Thoracic aorta (tissue), 2 donors: Measurements from ENCODE around the gene DOK5. TPM values are rescaled to one million over a fixed set of nuclear protein-coding genes. Genes with fewer than 3 reads are reported as not detected.
A peak's percentile ranks its signal among the peaks of the same experiment; 100 is the strongest.

Experiments
- ATAC-seq: fragments of 150-250 bp; one replicate; pipeline ENCODE4 v1.8.0; 2017; ENCODE audit warnings: low read depth; ENCODE audit not compliant: insufficient number of reproducible peaks, low FRiP score
- DNase-seq: peaks from one replicate; pipeline ENCODE4 v3.0.0-alpha.2; 2020; ENCODE audit warnings: low spot score
- H3K27ac ChIP-seq, 2 donors: fragments of 200-600 bp; sonication (generic); 1 replicate in 1 of 2; 2 replicates in 1 of 2; pipeline ENCODE4 v1.5.1; 2016; ENCODE audit warnings: mild to moderate bottlenecking in 2 of 2, moderate library complexity in 2 of 2
- H3K27me3 ChIP-seq: fragments of 200-600 bp; sonication (generic); replicated peaks from 2 replicates; pipeline ENCODE4 v1.6.0; 2016; ENCODE audit warnings: mild to moderate bottlenecking; ENCODE audit not compliant: insufficient read depth
- H3K36me3 ChIP-seq: fragments of 200-600 bp; sonication (generic); one replicate; pipeline ENCODE4 v1.5.1; 2016
- H3K4me1 ChIP-seq, 2 donors: fragments of 200-600 bp; sonication (generic); 1 replicate in 1 of 2; 2 replicates in 1 of 2; pipeline versions ENCODE4 v1.5.1 to v1.6.0; 2016; ENCODE audit warnings: low read depth in 2 of 2, mild to moderate bottlenecking in 1 of 2; ENCODE audit not compliant: control insufficient read depth in 1 of 2
- H3K4me3 ChIP-seq: fragments of 200-600 bp; sonication (generic); 2 replicates; pipeline ENCODE4 v1.5.1; 2016; ENCODE audit warnings: mild to moderate bottlenecking
- H3K9me3 ChIP-seq: fragments of 200-600 bp; sonication (generic); 2 replicates; pipeline ENCODE4 v1.5.1; 2016
- CTCF ChIP-seq: fragments of 200-600 bp; sonication (generic); IDR thresholded peaks from one replicate; pipeline ENCODE4 v1.5.1; 2019; ENCODE audit warnings: antibody characterized with exemption
- total RNA-seq, 2 donors: library from RNA; depleted of rRNA; stranded (reverse); fragments of >200 nt; gene quantifications; one replicate each; pipeline versions ENCODE4 v1.1.0 to v1.2.3, GENCODE V29; 2016

DOK5 gene
- total RNA-seq, 2 donors from 2014 or later: 8.3 to 21.7 TPM

DNA sequence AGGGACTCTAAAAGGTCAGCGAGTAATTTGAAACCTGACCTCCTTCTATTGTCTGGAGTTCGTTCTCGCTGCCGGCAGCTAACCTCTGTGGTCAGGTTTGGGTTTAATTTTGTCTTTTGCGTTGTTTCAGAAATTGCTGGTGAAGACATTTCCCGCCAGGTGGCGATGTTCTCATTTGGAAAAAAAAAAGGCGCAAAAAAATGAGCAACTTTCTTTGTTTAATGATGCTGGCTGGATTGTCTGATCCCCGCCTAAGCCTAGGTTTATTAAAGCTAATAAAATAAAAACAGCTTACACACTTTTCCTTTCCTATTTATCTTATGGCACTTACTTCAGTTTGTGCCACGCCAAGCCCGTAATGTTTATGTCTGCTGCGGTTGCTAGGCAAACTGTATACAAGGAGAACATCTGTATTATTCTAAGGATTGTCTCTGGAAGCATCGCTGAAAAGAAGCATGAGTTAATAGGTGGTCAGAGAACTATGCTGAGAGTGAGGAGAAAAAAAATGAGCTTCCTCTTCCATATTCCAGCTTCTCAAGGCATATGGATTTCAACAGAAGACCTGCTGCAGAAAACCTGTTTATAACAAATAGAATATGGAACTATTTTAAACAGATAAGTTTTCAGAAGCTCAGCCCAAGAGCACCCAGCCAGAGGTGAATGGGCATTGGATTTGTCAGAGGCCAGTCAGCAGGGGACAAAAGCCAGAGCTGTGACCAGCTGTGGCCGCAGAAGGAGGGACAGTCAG, 205.7 kb downstream of the DOK5 start:
- Histone ChIP-seq H3K9me3 (no peaks in the 10 kb centered on the region), H3K36me3 (no peaks in the 10 kb centered on the region), H3K27me3 (no peaks in the 10 kb centered on the region), H3K27ac (no peak overlapping the region), H3K4me1 (no peaks in the 10 kb centered on the region), H3K4me3 (no peak overlapping the region)
- peak; percentile 32 for TF ChIP-seq CTCF
- no peak for ATAC-seq
- no peak for DNase-seq

- no peak for ATAC-seq
- Histone ChIP-seq H3K27me3 (no peaks in the 10 kb centered on the region), H3K4me1 (no peaks in the 10 kb centered on the region), H3K9me3 (no peaks in the 10 kb centered on the region), H3K27ac (no peak overlapping the region), H3K36me3 (no peaks in the 10 kb centered on the region), H3K4me3 (no peak overlapping the region)
- no peak for TF ChIP-seq CTCF
- DNase-seq: no peak
Observed at GRCh38 chr20:54681869-54682268, 206.5 kb downstream of the DOK5 start.

GRCh38 chr20:54688476-54688875, 213.1 kb downstream of the DOK5 start:
- no peaks in the 10 kb centered on the region for H3K4me1 ChIP-seq
- H3K36me3 ChIP-seq: no peaks in the 10 kb centered on the region
- H3K27me3 ChIP-seq: no peaks in the 10 kb centered on the region
- no peak for TF ChIP-seq CTCF
- H3K9me3 ChIP-seq: no peaks in the 10 kb centered on the region
- DNase-seq: no peak
- no peak overlapping the region for H3K27ac ChIP-seq
- ATAC-seq: no peak
- H3K4me3 ChIP-seq: no peak overlapping the region

GRCh38 chr20:54690323-54690722, 214.9 kb downstream of the DOK5 start:
- H3K27me3 ChIP-seq: no peaks in the 10 kb centered on the region
- DNase-seq (no peak), ATAC-seq (no peak)
- no peak overlapping the region for H3K4me3 ChIP-seq
- H3K27ac ChIP-seq: no peak overlapping the region
- no peak for TF ChIP-seq CTCF
- H3K9me3 ChIP-seq: no peaks in the 10 kb centered on the region
- H3K4me1 ChIP-seq: no peaks in the 10 kb centered on the region
- H3K36me3 ChIP-seq: no peaks in the 10 kb centered on the region

DNA sequence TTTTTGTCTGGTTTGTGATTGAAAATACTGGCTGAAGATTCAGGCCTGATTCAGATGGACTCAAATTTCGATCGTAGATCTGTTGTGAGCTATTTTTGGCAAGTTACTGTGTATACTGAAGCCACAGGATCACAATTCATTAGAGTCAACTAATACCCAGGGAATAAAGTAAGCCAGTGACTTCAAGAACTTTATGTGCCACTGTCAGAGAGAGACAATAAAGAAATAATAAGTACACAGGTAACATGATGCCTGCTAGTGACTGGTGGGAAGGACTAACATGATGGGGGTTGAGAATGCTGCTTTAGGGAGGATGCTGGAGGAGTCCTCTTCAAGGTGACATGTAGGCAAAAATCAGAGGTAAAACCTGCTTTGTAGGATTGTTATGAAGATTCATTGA, 215.9 kb downstream of the DOK5 start:
- H3K4me1 ChIP-seq: no peaks in the 10 kb centered on the region
- no peaks in the 10 kb centered on the region for H3K27me3 ChIP-seq
- ATAC-seq: no peak
- TF ChIP-seq CTCF: no peak
- no peak for DNase-seq
- H3K4me3 ChIP-seq: no peak overlapping the region
- H3K27ac ChIP-seq: no peak overlapping the region
- H3K9me3 ChIP-seq: no peaks in the 10 kb centered on the region
- H3K36me3 ChIP-seq: no peaks in the 10 kb centered on the region
